Measurements from ENCODE around the gene HEMK1. TPM values are rescaled to one million over a fixed set of nuclear protein-coding genes. Genes with fewer than 3 reads are reported as not detected.

HEMK1 gene
- total RNA-seq, 1 experiment from 2014 or later = 22.2 TPM

DNA sequence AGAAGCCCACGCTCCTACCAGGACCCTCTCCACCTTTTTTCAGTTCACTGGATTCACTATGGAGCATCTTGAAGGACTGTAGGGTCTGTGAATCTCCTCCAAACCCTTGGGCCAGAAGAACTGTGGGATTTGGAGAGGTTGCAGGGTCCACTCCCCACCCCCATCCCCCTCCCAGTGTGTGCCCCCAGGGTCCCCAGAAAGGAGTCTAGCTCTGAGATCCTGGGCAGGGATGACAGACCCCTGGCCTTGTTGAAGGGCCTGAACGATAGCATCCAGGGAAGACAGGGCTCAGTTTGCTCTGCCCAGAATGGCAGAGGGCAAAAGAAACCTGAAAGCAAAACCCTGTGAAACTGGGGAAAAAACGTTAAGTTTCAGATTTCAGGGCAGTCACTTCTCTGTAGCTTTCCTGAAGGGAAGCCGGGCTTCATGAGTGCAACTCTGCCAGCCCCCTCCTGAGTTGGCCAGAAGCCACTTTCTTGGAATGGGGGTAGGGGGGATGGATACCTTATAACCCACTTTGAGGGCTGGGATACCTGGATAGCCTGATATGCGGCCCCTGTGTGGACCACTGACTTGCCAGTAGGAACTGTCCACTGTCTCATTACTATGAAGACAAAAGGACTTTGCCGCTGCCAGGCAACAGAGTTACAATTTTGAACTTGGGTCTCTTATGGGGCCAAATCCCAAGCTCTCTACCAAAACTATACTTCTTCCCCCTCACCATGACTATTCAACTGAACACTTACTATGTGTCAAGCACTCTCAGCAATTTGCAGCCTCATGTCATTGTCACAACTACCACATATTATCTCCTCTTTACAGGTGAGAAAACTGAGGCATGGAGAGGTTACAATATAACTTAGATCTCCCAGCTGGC lies 43.9 kb downstream of the HEMK1 start:
- TF ChIP-seq, protein P1, sequence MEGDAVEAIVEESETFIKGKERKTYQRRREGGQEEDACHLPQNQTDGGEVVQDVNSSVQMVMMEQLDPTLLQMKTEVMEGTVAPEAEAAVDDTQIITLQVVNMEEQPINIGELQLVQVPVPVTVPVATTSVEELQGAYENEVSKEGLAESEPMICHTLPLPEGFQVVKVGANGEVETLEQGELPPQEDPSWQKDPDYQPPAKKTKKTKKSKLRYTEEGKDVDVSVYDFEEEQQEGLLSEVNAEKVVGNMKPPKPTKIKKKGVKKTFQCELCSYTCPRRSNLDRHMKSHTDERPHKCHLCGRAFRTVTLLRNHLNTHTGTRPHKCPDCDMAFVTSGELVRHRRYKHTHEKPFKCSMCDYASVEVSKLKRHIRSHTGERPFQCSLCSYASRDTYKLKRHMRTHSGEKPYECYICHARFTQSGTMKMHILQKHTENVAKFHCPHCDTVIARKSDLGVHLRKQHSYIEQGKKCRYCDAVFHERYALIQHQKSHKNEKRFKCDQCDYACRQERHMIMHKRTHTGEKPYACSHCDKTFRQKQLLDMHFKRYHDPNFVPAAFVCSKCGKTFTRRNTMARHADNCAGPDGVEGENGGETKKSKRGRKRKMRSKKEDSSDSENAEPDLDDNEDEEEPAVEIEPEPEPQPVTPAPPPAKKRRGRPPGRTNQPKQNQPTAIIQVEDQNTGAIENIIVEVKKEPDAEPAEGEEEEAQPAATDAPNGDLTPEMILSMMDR (conservative IDR thresholded peaks at IDR 0.05; ENCODE audit: low read depth, low read length) = no peak
- TF ChIP-seq EZH2phosphoT487 (IDR thresholded peaks at IDR 0.05; ENCODE audit: borderline replicate concordance, low read length) (no peak), EZH2 (IDR thresholded peaks at IDR 0.05; ENCODE audit: low read length, unreplicated experiment) (no peak)
- H3K27me3 ChIP-seq (ENCODE audit: low read length) = no peaks in the 10 kb centered on the region
- H3K9me3 ChIP-seq (ENCODE audit: low read length) = no peaks in the 10 kb centered on the region
- H3K4me3 ChIP-seq (ENCODE audit: low read length) = no peak overlapping the region
- no peak overlapping the region for H3K27ac ChIP-seq (ENCODE audit: low read length)
- H3K4me1 ChIP-seq (ENCODE audit: insufficient read depth, low read length) = peaks cover 30% of the 10 kb centered on the region
- no peaks in the 10 kb centered on the region for H3K9me2 ChIP-seq (replicated peaks; ENCODE audit: low read length)
- H3K36me3 ChIP-seq (ENCODE audit: low read depth, low read length) = no peaks in the 10 kb centered on the region
- DNase-seq (no peak), ATAC-seq (no peak)
- no TSS peak for BruUV-seq (replicated peaks)
- H3K4me2 ChIP-seq (ENCODE audit: low read length) = no peak overlapping the region
- intact Hi-C loops (cut with micrococcal nuclease) = loop anchor here (1.0 to 5.0 kb wide), 2 partner anchors 44 to 261 kb away; partner anchors contain the start of genes CYB561D2, HEMK1 and NPRL2
- POLR2A ChIA-PET (ENCODE audit: unreplicated experiment) = no interaction called here
- no peaks in the 10 kb centered on the region for H4K20me1 ChIP-seq (ENCODE audit: low read length)
- peaks cover 12% of the 10 kb centered on the region for H3K79me2 ChIP-seq (ENCODE audit: low read length)
- no peak overlapping the region for H2AFZ ChIP-seq (ENCODE audit: low read length)
- peaks cover 4% of the 10 kb centered on the region for H3F3A ChIP-seq (ENCODE audit: low read length, unreplicated experiment)
- H3K9ac ChIP-seq (ENCODE audit: low read length) = no peak overlapping the region
- CTCF ChIA-PET = interaction anchor here (0.5 to 0.7 kb wide), 3 partner anchors 36 to 484 kb away, joined by 3 to 8 read pairs (median 4); no protein-coding TSS in a partner anchor

DNA sequence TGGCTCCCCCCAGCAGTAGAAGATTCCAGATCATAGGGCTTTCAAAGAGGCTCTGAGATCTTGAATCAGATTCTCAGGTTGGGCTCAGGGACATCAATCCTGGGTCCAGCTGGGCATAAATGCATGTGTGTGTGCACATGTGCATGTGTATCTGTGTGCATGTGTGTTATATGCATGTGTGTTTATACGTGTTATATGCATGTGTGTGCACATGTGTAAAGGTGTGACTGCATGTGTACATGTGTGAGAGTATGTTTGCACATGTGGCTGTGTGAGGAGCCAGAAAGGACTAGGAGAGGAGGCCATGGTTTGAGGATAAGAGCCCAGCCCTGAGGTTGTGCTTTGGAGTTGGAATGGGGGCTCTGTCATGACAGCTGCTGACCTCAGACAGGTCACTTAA lies 45.9 kb downstream of the HEMK1 start:
- no peak for TF ChIP-seq EZH2phosphoT487 (IDR thresholded peaks at IDR 0.05; ENCODE audit: borderline replicate concordance, low read length)
- TF ChIP-seq EZH2 (IDR thresholded peaks at IDR 0.05; ENCODE audit: low read length, unreplicated experiment) = no peak
- TF ChIP-seq, protein P1 (conservative IDR thresholded peaks at IDR 0.05; ENCODE audit: low read depth, low read length) = no peak
- no peak overlapping the region for H2AFZ ChIP-seq (ENCODE audit: low read length)

More for the DNA sequence above, 45.9 kb downstream of the HEMK1 start:
- DNase-seq = no peak
- H3K4me3 ChIP-seq (ENCODE audit: low read length) = no peak overlapping the region
- CTCF ChIA-PET = no interaction called here
- H3K4me1 ChIP-seq (ENCODE audit: insufficient read depth, low read length) = peaks cover 48% of the 10 kb centered on the region
- H3K27ac ChIP-seq (ENCODE audit: low read length) = no peak overlapping the region
- H3K9me2 ChIP-seq (replicated peaks; ENCODE audit: low read length) = no peaks in the 10 kb centered on the region
- no peaks in the 10 kb centered on the region for H4K20me1 ChIP-seq (ENCODE audit: low read length)
- no peak overlapping the region for H3K9ac ChIP-seq (ENCODE audit: low read length)
- intact Hi-C loops (cut with micrococcal nuclease) = loop anchor here (2.0 to 5.0 kb wide), 2 partner anchors 57 to 178 kb away; partner anchors contain the start of gene DOCK3
- peaks cover 4% of the 10 kb centered on the region for H3F3A ChIP-seq (ENCODE audit: low read length, unreplicated experiment)
- no peaks in the 10 kb centered on the region for H3K36me3 ChIP-seq (ENCODE audit: low read depth, low read length)
- H3K27me3 ChIP-seq (ENCODE audit: low read length) = no peaks in the 10 kb centered on the region
- no TSS peak for BruUV-seq (replicated peaks)
- peaks cover 31% of the 10 kb centered on the region for H3K79me2 ChIP-seq (ENCODE audit: low read length)
- no peaks in the 10 kb centered on the region for H3K9me3 ChIP-seq (ENCODE audit: low read length)
- POLR2A ChIA-PET (ENCODE audit: unreplicated experiment) = no interaction called here
- no peak for ATAC-seq
- H3K4me2 ChIP-seq (ENCODE audit: low read length) = no peak overlapping the region
